HepG2 (cell line): ENCODE measurements around the gene GATM. TPM values are rescaled to one million over a fixed set of nuclear protein-coding genes. Genes with fewer than 3 reads are reported as not detected.

ENCODE experiments used
- BORCS8-MEF2B ChIP-seq: sonication (generic); formaldehyde crosslinking; IDR thresholded peaks from 2 replicates; pipeline ENCODE4 v1.8.0; 2022; ENCODE audit warnings: mild to moderate bottlenecking, missing genetic modification reagents
- CENPT ChIP-seq: sonication (generic); formaldehyde crosslinking; IDR thresholded peaks from 2 replicates; pipeline ENCODE4 v1.8.0; 2022; ENCODE audit warnings: low read depth, mild to moderate bottlenecking, moderate library complexity, missing genetic modification reagents
- IRX3 ChIP-seq: sonication (generic); formaldehyde crosslinking; IDR thresholded peaks from 2 replicates; pipeline ENCODE4 v1.8.1; 2023; ENCODE audit warnings: mild to moderate bottlenecking, low read depth, missing genetic modification reagents, borderline replicate concordance
- KDM4B ChIP-seq: sonication (generic); formaldehyde crosslinking; IDR thresholded peaks from 2 replicates; pipeline ENCODE4 v1.4.0; 2020; ENCODE audit warnings: missing genetic modification reagents
- MAZ ChIP-seq, 2 experiments: sonication (generic) in 1 of 2; formaldehyde crosslinking in 1 of 2; IDR thresholded peaks; 2 replicates each; pipeline versions ENCODE4 v1.5.0 to v1.6.1; 2012 to 2020; ENCODE audit warnings: low read depth in 2 of 2, mild to moderate bottlenecking in 2 of 2, borderline replicate concordance in 1 of 2, improper control_type of control experiment in 1 of 2, low read length in 1 of 2, missing genetic modification reagents in 1 of 2, moderate library complexity in 1 of 2
- MBNL3 ChIP-seq: fragments of 250-450 bp; sonication (Bioruptor Pico); conservative IDR thresholded peaks from 2 replicates; pipeline ENCODE4 v1.8.0; 2022; ENCODE audit warnings: mild to moderate bottlenecking, inconsistent platforms
- MEIS1 ChIP-seq: sonication (generic); formaldehyde crosslinking; IDR thresholded peaks from 2 replicates; pipeline ENCODE4 v1.9.0; 2021; ENCODE audit warnings: mild to moderate bottlenecking, missing genetic modification reagents, moderate library complexity, borderline replicate concordance
- MIER3 ChIP-seq: IDR thresholded peaks from 2 replicates; pipeline ENCODE4 v1.6.1; 2016; ENCODE audit warnings: missing compliant biosample characterization, borderline replicate concordance
- MTF1 ChIP-seq: sonication (generic); formaldehyde crosslinking; IDR thresholded peaks from 2 replicates; pipeline ENCODE4 v1.5.0; 2020; ENCODE audit warnings: missing genetic modification reagents
- PHB2 ChIP-seq: fragments of 450-650 bp; IDR thresholded peaks from 2 replicates; pipeline ENCODE4 v1.6.1; 2018; ENCODE audit not compliant: partially characterized antibody
- RBM39 ChIP-seq: fragments of 200-400 bp; formaldehyde crosslinking; IDR thresholded peaks from one replicate; pipeline ENCODE4 v1.6.1; 2018; ENCODE audit warnings: antibody characterized with exemption, mild to moderate bottlenecking, low read depth, low read length; ENCODE audit not compliant: poor library complexity, severe bottlenecking
- ZNF230 ChIP-seq: sonication (generic); formaldehyde crosslinking; IDR thresholded peaks from 2 replicates; pipeline ENCODE4 v1.4.0; 2020; ENCODE audit warnings: mild to moderate bottlenecking, missing genetic modification reagents
- ZNF510 ChIP-seq: sonication (generic); formaldehyde crosslinking; IDR thresholded peaks from 2 replicates; pipeline ENCODE4 v1.4.0; 2020; ENCODE audit warnings: low read depth, mild to moderate bottlenecking, missing genetic modification reagents
- ZNF556 ChIP-seq: sonication (generic); formaldehyde crosslinking; IDR thresholded peaks from 2 replicates; pipeline ENCODE4 v1.4.0; 2020; ENCODE audit warnings: mild to moderate bottlenecking, missing genetic modification reagents, borderline replicate concordance
- ZNF557 ChIP-seq: sonication (generic); formaldehyde crosslinking; IDR thresholded peaks from 2 replicates; pipeline ENCODE4 v1.4.0; 2020; ENCODE audit warnings: missing genetic modification reagents
- polyA plus RNA-seq, 8 experiments: library from polyadenylated mRNA; depleted of rRNA in 3 of 8; stranded (reverse) in 7 of 8; unstranded in 1 of 8; fragments of >200 nt; fragmentation: Illumina TruSeq in 4 of 8; extraction: Trizol in 4 of 8; gene quantifications; 2 replicates each; pipeline versions ENCODE4 v1.2.1 to v1.2.3, GENCODE V29; 2011 to 2016; ENCODE audit warnings: low read depth in 4 of 8, missing spikeins in 1 of 8, mixed read lengths in 1 of 8; ENCODE audit not compliant: insufficient read depth in 1 of 8
- total RNA-seq, 5 experiments: library from RNA; depleted of rRNA; stranded (reverse); fragments of >200 nt; fragmentation: Illumina TruSeq; extraction: Trizol; gene quantifications; 2 replicates each; pipeline ENCODE4 v1.2.3, GENCODE V29; 2016; ENCODE audit warnings: low read depth in 1 of 5
- TF ChIP-seq, protein P1 (sequence below): sonication (generic); formaldehyde crosslinking; IDR thresholded peaks from 2 replicates; pipeline ENCODE4 v1.4.0; 2020; ENCODE audit warnings: missing genetic modification reagents; ENCODE audit errors: not compliant biosample characterization
- TF ChIP-seq, protein P2 (sequence below): IDR thresholded peaks from 2 replicates; pipeline ENCODE4 v1.6.1; 2016; ENCODE audit warnings: missing compliant biosample characterization, missing genetic modification reagents, borderline replicate concordance
- TF ChIP-seq, protein P3 (sequence below): sonication (generic); formaldehyde crosslinking; IDR thresholded peaks from 2 replicates; pipeline ENCODE4 v1.4.0; 2020; ENCODE audit warnings: missing genetic modification reagents, borderline replicate concordance
- TF ChIP-seq, protein P4 (sequence below), 2 experiments: fragments of 450-650 bp in 1 of 2; sonication (generic) in 1 of 2; formaldehyde crosslinking; IDR thresholded peaks; 2 replicates each; pipeline versions ENCODE4 v1.5.0 to v1.8.0; 2020 to 2022; ENCODE audit warnings: mild to moderate bottlenecking in 1 of 2, missing genetic modification reagents in 1 of 2
- TF ChIP-seq, protein P5 (sequence below): sonication (generic); formaldehyde crosslinking; IDR thresholded peaks from 2 replicates; pipeline ENCODE4 v1.8.0; 2022; ENCODE audit warnings: mild to moderate bottlenecking, missing genetic modification reagents
- TF ChIP-seq, protein P6 (sequence below): sonication (generic); formaldehyde crosslinking; IDR thresholded peaks from 2 replicates; pipeline ENCODE4 v1.5.1; 2020; ENCODE audit warnings: missing genetic modification reagents, mild to moderate bottlenecking, borderline replicate concordance

Gene GATM
- total and polyA plus RNA-seq, 2 of the 13 experiments (the other 11 are each of a cell fraction or from before 2014, with no cell fraction given): 2.1 to 16.8 TPM

DNA sequence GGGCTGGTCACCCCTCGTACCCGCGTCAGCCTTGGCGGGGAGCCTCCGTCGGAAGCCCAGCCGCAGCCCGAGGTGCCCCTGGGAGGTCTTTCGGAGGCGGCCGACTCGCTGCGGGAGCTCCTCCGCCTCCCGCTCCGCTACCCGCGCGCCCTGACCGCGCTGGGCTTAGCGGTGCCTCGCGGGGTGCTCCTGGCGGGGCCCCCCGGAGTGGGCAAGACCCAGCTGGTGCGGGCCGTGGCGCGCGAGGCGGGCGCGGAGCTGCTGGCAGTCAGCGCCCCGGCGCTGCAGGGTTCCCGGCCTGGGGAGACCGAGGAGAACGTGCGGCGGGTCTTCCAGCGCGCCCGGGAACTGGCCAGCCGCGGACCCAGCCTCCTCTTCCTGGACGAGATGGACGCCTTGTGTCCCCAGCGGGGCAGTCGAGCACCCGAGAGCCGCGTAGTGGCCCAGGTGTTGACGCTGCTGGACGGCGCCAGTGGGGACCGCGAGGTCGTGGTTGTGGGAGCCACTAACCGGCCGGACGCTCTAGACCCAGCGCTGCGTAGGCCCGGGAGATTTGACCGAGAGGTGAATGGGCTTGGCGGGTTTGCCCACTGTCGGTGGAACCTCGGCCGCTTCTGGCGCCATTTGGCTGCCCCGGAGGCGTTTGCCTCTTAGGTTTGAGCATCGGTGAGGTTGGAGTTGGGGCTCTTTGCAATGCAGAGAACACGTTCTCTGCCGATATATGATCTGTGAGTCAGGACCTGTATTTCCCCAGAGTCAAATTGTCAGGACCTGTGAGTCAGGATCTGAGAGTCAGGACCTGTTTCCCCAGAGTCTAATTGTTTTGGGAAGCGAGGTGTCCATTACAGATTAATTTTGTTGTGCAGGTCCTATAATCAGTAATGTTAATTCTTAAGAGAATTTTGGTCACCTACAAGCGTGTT, 24.9 kb upstream of the GATM start (continued):
- no peak for TF ChIP-seq PHB2
- TF ChIP-seq, protein P1, sequence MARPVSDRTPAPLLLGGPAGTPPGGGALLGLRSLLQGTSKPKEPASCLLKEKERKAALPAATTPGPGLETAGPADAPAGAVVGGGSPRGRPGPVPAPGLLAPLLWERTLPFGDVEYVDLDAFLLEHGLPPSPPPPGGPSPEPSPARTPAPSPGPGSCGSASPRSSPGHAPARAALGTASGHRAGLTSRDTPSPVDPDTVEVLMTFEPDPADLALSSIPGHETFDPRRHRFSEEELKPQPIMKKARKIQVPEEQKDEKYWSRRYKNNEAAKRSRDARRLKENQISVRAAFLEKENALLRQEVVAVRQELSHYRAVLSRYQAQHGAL (CRISPR knock-in tag): no peak
- TF ChIP-seq ZNF557: no peak
- TF ChIP-seq, protein P2, sequence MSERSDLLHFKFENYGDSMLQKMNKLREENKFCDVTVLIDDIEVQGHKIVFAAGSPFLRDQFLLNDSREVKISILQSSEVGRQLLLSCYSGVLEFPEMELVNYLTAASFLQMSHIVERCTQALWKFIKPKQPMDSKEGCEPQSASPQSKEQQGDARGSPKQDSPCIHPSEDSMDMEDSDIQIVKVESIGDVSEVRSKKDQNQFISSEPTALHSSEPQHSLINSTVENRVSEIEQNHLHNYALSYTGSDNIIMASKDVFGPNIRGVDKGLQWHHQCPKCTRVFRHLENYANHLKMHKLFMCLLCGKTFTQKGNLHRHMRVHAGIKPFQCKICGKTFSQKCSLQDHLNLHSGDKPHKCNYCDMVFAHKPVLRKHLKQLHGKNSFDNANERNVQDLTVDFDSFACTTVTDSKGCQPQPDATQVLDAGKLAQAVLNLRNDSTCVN (CRISPR knock-in tag): no peak
- TF ChIP-seq, protein P3, sequence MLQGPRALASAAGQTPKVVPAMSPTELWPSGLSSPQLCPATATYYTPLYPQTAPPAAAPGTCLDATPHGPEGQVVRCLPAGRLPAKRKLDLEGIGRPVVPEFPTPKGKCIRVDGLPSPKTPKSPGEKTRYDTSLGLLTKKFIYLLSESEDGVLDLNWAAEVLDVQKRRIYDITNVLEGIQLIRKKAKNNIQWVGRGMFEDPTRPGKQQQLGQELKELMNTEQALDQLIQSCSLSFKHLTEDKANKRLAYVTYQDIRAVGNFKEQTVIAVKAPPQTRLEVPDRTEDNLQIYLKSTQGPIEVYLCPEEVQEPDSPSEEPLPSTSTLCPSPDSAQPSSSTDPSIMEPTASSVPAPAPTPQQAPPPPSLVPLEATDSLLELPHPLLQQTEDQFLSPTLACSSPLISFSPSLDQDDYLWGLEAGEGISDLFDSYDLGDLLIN (CRISPR knock-in tag): no peak
- no peak for TF ChIP-seq IRX3
- TF ChIP-seq ZNF230 (CRISPR knock-in tag): no peak
- no peak for TF ChIP-seq MBNL3 (CRISPR knock-in tag)
- no peak for TF ChIP-seq CENPT (CRISPR knock-in tag)
- TF ChIP-seq RBM39: no peak
- no peak for TF ChIP-seq ZNF556 (CRISPR knock-in tag)
- no peak for TF ChIP-seq ZNF510
- no peak for TF ChIP-seq KDM4B (CRISPR knock-in tag)
- TF ChIP-seq MIER3 (CRISPR knock-in tag): no peak
- no peak for TF ChIP-seq MTF1 (CRISPR knock-in tag)
- no peak for TF ChIP-seq MEIS1 (CRISPR knock-in tag)
- TF ChIP-seq, protein P4, sequence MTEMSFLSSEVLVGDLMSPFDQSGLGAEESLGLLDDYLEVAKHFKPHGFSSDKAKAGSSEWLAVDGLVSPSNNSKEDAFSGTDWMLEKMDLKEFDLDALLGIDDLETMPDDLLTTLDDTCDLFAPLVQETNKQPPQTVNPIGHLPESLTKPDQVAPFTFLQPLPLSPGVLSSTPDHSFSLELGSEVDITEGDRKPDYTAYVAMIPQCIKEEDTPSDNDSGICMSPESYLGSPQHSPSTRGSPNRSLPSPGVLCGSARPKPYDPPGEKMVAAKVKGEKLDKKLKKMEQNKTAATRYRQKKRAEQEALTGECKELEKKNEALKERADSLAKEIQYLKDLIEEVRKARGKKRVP (CRISPR knock-in tag; IDR thresholded peaks at IDR 0.05): no peak
- TF ChIP-seq, protein P5, sequence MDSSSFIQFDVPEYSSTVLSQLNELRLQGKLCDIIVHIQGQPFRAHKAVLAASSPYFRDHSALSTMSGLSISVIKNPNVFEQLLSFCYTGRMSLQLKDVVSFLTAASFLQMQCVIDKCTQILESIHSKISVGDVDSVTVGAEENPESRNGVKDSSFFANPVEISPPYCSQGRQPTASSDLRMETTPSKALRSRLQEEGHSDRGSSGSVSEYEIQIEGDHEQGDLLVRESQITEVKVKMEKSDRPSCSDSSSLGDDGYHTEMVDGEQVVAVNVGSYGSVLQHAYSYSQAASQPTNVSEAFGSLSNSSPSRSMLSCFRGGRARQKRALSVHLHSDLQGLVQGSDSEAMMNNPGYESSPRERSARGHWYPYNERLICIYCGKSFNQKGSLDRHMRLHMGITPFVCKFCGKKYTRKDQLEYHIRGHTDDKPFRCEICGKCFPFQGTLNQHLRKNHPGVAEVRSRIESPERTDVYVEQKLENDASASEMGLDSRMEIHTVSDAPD (CRISPR knock-in tag): no peak
- TF ChIP-seq BORCS8-MEF2B (CRISPR knock-in tag): no peak; the same call in 1 of the 2 replicates
- TF ChIP-seq MAZ (IDR thresholded peaks at IDR 0.05; ENCODE audit: borderline replicate concordance, low read depth, low read length): no peak
- no peak; the same call in 1 of the 2 replicates for TF ChIP-seq MAZ (CRISPR knock-in tag; IDR thresholded peaks at IDR 0.05; ENCODE audit: low read depth)
- TF ChIP-seq, protein P6, sequence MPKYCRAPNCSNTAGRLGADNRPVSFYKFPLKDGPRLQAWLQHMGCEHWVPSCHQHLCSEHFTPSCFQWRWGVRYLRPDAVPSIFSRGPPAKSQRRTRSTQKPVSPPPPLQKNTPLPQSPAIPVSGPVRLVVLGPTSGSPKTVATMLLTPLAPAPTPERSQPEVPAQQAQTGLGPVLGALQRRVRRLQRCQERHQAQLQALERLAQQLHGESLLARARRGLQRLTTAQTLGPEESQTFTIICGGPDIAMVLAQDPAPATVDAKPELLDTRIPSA (CRISPR knock-in tag): no peak
